ENCODE results near the gene HPCAL1.

HPCAL1 gene

DNA sequence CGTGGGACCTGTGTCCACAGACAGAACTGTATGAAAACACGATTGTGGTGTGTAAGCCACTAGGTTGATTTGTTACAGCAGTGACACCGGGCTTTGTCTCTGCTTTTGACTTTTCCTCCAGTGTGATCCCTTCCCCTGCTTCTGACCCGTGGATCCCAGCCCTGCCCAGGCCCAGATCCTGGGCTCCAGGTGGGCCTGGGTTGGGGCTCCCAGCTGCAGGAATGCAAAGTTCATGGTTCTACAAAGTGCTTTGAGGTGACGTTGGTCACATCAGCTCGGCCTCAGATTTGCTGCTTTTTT lies 26.8 kb downstream of the HPCAL1 start:
- POLR2A ChIA-PET, result no interaction called here
- TF ChIP-seq, protein P1, sequence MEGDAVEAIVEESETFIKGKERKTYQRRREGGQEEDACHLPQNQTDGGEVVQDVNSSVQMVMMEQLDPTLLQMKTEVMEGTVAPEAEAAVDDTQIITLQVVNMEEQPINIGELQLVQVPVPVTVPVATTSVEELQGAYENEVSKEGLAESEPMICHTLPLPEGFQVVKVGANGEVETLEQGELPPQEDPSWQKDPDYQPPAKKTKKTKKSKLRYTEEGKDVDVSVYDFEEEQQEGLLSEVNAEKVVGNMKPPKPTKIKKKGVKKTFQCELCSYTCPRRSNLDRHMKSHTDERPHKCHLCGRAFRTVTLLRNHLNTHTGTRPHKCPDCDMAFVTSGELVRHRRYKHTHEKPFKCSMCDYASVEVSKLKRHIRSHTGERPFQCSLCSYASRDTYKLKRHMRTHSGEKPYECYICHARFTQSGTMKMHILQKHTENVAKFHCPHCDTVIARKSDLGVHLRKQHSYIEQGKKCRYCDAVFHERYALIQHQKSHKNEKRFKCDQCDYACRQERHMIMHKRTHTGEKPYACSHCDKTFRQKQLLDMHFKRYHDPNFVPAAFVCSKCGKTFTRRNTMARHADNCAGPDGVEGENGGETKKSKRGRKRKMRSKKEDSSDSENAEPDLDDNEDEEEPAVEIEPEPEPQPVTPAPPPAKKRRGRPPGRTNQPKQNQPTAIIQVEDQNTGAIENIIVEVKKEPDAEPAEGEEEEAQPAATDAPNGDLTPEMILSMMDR (IDR thresholded peaks at IDR 0.05; ENCODE audit: control extremely low read depth, extremely low read depth, low read depth, missing control alignments), result no peak
- CTCF ChIA-PET, result interaction anchor here (1.2 to 4.2 kb wide), 2 partner anchors 12 to 80 kb away, joined by 3 to 24 read pairs; no protein-coding TSS in a partner anchor
- DNase-seq (ENCODE audit: extremely low spot score), result no peak

DNA sequence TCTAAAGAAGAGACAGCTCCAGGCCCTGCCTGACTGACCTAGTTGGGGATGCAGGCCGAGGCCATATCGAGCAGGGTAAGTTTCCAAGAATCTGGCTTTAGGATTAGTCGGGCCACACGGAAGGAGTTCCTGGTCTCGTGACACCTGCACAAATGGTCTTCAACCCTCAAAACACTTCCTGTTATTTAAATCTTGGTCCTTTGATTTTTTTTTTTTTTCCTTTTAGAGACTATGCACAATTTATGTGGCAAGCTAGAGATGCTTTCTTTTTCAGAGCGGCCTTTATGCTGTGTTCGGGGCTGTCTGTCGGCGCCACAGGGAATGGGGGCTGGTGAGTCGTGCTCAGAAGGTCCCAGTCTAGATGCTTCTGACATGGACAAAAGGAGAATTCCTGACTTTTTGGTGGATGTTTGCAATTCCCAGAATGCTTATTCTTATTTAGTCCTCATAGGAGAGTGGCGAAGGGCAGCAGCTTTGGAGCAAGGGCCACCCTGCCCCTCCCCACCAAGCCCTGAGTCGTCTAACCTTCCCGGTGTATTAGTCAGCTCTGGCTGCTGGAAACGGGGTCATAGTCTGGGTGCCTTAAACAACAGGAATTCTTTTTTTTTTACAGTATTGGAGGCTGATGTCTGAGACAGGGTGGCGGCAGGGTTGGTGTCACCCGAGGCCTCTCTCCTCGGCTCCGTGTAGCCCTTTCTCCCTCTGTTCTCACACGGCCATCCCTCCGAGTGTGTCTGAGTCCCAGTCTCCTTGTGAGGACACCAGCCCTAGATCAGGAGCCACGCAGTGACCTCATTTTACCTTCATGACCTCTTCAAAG lies 27.4 kb downstream of the HPCAL1 start:
- POLR2A ChIA-PET, result no interaction called here
- no peak for DNase-seq (ENCODE audit: extremely low spot score)
- TF ChIP-seq, protein P1 (IDR thresholded peaks at IDR 0.05; ENCODE audit: control extremely low read depth, extremely low read depth, low read depth, missing control alignments), result no peak
- CTCF ChIA-PET, result interaction anchor here (4.2 kb wide), 1 partner anchor 79 kb away, joined by 24 read pairs; no protein-coding TSS in a partner anchor

DNA sequence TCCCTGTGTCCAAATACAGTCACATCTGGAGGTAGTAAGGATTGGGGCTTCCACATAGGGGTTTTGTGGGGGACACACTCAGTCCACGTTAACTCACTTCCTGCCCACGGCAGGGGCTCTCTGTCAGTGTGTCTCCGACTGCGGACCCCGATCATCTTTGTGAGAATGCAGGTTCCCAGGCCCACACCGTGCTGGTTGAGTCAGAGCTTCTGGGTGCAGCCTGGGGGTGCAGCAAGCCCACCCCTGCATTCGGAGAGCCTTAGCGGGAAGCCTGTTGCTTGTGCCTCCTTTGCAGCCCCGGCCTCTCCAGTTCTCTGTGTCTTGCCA lies 28.0 kb downstream of the HPCAL1 start:
- TF ChIP-seq, protein P1 (IDR thresholded peaks at IDR 0.05; ENCODE audit: control extremely low read depth, extremely low read depth, low read depth, missing control alignments), result no peak
- ChIA-PET CTCF (interaction anchor here (1.8 kb wide), 1 partner anchor 79 kb away, joined by 13 read pairs; no protein-coding TSS in a partner anchor), POLR2A (interaction anchor here (0.6 kb wide), 1 partner anchor 60 kb away, joined by 3 read pairs; no protein-coding TSS in a partner anchor)
- DNase-seq (ENCODE audit: extremely low spot score), result no peak

DNA sequence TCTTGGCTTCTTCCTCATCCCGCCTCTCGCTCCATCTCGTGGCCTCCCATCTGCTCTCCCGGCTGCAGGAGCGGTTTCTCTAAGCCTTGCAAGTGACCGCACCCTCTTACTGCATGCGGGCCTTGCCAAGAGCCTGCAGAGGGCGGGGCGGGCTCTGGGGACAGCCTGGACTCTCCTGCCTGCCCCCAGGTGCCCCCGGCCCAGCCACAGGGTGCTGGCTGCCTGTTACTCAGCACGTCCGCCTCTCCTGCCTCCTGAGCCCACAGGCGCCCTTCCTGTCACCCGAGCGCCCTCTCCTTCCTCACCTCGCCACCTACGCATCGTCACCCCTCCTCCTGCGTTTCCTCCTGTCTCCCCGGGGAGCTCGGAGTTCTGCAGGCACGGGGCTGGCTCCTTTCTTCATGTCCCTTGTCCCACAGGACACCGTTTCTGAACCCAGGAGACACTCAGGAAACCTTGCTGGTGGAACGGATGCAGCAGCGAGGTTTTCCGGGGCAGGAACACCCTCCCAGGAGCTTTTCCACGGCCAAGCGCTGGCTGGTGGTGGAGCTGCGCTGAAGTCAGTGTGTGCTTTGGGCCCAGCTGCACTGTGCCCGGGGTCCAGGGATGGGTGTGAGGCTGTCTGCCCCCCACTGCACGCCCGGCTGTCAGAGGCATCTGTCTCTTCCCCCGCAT lies 28.5 kb downstream of the HPCAL1 start:
- peak; percentile 70 for DNase-seq (ENCODE audit: extremely low spot score)
- TF ChIP-seq, protein P1 (IDR thresholded peaks at IDR 0.05; ENCODE audit: control extremely low read depth, extremely low read depth, low read depth, missing control alignments), result no peak
- ChIA-PET POLR2A (interaction anchor here (0.6 kb wide), 1 partner anchor 60 kb away, joined by 3 read pairs; no protein-coding TSS in a partner anchor), CTCF (interaction anchor here (1.0 to 1.8 kb wide), 5 partner anchors 27 to 206 kb away, joined by 3 to 13 read pairs (median 3); no protein-coding TSS in a partner anchor)

DNA sequence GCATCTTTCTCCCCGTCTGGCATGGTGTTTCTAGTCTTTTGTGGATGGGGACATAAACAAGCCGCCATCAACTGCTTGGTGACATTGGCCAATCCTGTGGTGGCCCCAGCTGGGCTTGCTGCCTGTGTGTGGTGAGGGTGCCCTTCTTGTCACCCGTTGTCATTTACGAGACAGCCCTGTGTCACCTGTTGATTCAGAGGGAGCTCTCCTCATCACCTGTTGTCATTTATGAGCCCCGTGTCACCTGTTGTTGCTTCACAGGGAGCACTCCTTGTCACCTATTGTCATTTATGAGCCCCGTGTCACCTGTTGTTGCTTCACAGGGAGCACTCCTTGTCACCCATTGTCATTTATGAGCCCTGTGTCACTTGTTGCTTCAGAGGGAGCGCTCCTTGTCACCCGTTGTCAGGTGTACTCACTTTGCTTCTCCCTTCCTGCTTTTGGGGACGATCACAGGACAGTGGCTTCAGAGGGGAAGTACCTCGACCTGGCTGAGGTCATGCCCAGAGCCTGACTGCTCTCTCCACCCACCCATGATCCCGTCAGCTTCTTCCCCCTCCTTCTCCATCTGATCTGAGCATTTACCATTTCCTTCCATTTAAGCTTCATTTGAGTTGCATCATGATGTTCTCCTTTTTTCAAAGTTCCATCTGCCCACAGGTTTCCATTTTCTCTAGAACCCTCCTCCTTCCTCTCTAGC lies 29.1 kb downstream of the HPCAL1 start:
- peak; percentile 81 for DNase-seq (ENCODE audit: extremely low spot score)
- TF ChIP-seq, protein P1 (IDR thresholded peaks at IDR 0.05; ENCODE audit: control extremely low read depth, extremely low read depth, low read depth, missing control alignments), result no peak
- ChIA-PET CTCF (interaction anchor here (1.0 to 1.8 kb wide), 7 partner anchors 24 to 206 kb away, joined by 3 to 13 read pairs (median 3); no protein-coding TSS in a partner anchor), POLR2A (no interaction called here)

Data from GM10248 (cell line).